HUDEP-2 (cell line): ENCODE measurements around the gene PRTN3.

Experiments used
- DNase-seq, 76 experiments: peaks; one replicate each; lab custom pipeline; 2025; ENCODE audit not compliant: unreplicated experiment in 76 of 76; lab: John Stamatoyannopoulos, UW

Gene PRTN3, protein sequence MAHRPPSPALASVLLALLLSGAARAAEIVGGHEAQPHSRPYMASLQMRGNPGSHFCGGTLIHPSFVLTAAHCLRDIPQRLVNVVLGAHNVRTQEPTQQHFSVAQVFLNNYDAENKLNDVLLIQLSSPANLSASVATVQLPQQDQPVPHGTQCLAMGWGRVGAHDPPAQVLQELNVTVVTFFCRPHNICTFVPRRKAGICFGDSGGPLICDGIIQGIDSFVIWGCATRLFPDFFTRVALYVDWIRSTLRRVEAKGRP

DNA sequence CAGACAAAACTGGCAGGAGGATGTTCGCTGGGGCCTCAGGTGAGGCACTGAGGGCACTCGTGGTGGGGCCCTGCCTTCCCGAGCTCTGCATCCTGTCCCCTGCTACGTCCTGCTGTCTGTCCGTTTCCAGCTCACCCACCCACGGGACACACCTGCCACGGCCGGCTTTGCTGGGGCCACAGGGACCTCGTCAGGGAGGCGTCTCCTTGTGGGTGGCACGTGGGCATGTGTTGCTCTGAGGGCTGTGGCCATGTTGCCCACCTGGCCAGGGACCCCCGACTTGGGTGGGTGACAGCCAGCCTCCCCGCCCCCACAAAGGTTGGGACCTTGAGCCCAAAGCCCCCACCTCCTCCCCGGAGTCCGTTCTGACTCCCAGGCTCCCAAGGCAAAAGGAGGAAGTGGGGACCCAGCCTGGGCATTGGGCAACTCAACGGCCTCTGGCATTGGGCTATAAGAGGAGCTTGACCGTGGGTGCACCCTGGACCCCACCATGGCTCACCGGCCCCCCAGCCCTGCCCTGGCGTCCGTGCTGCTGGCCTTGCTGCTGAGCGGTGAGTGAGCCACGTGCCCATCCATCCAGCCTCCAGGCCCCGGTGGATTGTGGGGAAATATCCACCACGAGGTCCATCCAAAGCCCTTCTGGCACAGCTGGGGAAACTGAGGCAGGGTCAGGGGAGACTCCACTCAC lies at the start of gene PRTN3:
Gene PRTN3 (plus strand): TSS at position 481 of the 688 bp plus-strand sequence. CDS start 10 bp downstream, at position 491.
- DNase-seq, result no peak

DNA sequence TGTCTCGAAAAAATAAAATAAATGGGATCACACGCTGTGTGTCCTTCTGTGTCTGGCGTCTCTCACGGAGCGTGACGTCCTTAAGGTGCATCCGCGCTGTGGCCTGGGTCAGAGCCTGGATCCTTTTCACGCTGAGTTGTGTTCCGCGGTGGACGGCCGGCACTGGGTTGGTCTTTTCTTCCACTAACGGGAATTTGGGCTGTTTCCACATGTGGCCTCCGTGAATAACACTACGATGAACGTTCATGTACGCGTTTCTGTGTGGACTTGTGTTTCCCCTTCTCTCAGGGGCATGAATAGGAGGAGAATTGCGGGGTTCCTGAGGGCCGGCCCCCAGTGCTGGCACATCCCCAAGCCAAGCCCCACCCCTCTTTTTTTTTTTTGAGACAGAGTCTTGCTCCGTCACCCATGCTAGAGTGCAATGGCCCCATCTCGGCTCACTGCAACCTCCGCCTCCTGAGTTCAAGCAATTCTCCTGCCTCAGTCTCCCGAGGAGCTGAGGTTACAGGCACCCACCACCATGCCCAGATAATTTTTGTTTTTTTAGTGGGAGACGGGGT lies 49.7 kb upstream of the PRTN3 start:
- DNase-seq, result no peak

DNA sequence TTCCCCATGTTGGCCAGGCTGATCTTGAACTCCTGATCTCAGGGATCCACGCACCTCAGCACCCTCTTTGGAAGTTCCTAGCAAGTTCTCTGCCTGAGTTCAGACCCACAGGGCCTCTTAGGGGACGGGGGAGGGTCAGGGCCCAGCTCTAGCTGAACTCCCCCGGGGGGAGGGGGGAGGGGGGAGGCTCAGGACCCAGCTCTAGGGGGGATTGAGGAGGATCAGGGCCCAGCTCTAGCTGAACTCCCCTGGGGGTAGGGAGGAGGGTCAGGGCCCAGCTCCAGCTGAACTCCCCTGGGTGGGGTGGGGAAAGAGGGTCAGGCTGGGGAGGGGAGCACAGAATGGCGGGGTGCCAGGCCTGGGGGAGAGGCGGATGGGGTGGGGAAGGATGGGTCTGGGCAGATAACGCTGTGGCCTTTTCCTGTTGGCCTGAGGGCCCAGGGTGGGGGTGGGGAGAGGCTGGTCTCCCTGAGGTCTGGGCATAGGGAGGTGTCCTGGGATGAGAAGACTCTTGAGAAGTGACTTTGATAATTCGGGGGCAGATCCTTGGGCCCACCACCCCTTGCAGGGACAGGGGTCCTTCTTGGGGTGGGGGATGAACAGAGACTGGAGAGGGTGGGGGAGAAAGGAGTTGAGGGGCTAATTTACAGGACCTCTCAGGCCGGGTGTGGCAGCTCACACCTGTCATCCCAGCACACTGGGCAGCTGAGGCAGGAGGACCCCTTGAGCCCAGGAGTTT lies 49.1 kb upstream of the PRTN3 start:
- peak in 69 of 76 experiments; percentile 41 to 97 (median 81) for DNase-seq

DNA sequence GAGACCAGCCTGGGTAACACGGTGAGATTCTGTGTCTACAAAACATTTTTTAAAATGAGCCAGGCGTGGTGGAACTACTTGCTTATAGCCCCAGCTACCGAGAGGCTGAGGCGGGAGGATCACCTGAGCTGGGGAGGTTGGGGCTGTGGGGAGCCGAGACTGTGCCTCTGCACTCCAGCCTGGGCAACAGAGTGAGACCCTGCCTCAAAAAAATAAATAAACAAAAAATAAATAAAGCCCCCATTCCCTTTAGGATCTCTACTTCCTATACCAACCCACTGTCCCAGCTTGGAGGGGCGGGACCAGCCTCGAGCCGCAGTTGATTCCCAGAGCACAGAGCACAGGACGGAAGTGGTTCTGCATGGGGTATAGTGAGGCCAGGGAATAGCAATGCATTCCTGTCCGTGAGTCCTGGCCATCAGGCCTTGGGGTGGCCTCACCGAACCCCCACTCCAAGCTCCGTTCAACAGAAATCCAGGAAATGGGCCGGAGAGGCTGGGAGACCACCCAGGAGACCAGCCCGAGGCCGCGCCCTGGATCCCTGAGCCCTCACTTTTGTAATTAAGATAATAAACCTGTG lies 48.4 kb upstream of the PRTN3 start:
- peak in 21 of 76 experiments; percentile 33 to 74 (median 50) for DNase-seq

DNA sequence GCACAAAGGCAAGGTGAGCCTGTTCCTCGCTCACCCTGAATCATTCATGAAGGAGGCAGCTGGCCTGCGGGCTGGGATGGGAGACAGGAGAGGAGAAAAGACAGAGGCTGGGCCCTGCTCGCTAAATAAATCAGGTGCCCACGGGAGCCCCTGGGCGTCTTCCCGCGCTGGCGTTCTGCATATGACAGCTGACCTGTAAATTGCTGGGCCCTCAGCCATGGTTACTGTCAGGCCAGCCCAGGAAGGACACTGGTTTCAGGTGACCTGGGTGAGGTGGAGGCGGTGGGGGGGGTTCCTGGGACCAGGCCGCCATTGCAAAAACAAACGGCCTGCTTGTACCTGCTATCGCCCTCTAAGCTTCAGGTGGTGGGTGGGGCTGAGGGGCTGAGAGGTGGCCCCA lies 47.0 kb upstream of the PRTN3 start:
- no peak for DNase-seq

DNA sequence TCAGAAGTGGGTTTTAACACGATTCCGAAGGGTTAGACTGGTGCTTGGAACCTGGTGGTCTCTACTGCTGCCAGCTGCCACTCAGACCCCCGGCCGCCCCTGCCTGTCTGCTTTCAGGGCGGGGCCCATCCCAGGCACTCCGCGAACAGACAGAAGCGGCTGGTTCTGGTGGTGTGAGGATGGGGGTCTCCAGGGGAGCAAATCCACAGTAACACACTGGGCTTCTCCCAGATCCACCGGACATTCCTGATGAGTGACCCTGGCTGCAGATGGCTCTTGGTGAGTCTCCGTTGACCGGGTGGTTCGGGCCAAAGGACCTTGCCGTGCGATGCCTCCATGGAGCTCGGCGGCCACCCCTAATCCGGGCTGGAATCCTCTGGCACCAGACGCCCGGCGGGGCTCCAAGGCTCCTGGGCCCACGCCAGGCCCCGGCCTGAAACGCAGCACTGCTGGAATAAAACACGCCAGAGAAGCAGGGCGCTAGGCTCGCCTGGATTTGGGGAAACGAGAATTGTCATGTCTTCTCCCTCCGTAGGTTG lies 45.7 kb upstream of the PRTN3 start:
- DNase-seq, result no peak

DNA sequence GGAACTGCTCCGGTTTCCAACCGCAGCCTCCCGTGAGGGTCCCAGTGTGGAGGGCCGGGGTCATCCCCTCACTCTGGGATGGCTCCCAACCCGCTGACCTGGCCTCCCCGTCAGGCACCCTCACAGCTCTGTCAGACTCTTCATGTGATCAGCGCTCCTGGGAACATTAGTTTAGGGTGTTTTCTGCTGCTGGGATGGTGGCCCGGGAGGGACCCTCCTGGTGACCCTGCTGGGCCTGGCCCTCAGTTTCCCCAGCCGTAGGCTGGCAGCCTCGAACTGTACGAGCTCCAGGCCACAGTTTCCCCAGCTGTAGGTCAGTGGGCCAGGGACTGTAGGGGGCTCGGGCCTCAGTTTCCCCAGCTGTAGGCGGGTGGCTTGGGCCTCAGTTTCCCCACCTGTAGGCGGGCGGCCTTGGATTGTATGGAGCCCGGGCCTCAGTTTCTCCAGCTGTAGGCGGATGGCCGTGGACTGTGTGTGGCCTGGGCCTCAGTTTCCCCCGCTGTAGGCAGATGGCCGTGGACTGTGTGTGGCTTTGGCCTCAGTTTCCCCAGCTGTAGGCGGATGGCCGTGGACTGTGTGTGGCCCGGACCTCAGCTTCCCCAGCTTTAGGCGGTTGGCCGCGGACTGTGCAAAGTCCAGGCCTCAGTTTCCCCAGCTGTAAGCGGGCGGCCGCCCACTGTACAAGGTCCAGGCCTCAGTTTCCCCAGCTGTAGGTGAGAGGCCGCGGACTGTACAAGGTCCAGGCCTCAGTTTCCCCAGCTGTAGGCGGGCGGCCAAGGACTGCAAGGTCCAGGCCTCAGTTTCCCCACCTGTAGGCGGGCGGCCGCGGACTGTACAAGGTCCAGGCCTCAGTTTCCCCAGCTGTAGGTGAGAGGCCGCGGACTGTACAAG lies 44.9 kb upstream of the PRTN3 start:
- no peak for DNase-seq

DNA sequence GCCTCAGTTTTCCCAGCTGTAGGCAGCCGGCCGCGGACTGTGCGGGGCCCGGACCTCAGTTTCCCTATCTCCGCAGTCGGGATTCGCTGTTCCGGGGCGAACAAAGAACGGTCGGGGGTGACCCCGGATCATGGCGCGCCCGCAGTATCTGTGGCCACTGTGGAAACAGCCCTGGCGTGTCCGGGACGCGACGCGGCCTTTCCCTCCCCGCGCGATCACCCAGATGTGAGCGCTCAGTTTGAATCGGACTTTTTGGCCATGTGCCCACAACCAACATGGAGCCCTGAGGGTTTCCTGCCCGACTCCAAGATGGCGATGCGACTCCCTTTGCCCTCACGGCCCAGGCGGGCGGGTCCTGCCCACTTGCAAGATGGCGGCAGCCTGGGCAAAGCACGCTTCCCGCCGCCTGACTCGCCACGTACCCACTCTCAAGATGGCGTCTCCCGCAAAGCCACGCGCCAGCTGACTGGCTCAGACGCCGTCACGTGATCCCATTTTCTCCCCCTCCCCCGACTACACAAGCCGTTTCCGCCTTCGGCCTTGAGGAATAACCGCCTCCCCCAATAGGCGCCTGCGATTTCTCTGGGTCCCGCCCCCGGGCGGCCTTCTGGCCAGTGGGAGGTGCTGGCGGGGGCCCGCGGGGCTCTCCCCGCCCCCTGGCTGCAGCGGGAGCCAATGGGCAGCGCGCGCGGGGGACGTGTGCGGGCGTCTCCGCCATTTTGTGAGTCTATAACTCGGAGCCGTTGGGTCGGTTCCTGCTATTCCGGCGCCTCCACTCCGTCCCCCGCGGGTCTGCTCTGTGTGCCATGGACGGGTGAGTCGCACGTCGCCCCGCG lies 43.9 kb upstream of the PRTN3 start, which contains the start of gene PTBP1:
Gene PTBP1 (plus strand): TSS at position 761 of the 836 bp plus-strand sequence. CDS start 46 bp downstream, at position 807.
- DNase-seq, result peak in 75 of 76 experiments; percentile 97 to 100 (median 100)

DNA sequence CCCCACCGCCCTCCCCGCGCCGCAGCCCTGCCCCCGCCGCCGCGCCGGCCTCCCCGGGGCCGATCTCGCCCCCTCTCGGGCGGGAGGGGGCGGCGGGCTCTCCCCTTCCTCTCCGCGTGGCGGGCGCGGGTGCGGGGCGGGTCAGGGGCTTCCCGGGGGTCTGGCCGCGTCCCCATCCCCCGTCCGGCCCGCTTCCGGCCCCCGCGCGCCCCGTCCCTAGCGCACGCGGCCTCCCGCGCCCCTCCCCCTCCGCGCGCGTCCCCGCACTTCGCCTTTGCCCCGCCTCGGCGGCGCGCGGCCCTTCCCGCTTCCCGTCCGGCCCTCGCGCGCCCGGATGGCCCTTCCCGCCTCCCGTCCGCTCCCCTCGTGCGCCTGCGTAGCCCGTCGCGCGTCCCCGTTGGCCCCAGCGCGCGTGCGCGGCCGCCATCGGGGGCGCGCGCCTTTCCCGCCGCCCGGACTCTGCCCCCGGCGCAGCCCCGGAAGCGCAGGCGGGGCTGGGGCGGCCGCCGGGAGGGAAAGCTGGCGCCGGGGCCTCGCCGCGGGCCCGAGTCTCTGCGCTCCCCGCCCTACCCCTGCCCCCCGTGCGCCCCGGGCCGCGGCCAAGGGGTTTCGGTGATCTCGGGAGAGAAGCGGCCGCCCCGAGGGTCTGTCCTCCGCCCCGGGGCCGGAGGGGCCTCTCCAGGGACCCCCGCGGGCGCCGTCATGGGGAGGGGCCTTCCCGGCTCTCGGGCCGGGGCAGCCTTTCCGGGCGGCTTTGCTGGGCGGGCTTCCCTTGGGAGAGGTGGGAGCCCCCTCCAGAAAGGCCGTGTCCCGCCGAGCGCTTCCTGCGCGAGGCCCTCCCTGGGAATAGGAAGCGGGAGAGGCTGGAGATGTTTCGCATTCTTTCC lies 43.0 kb upstream of the PRTN3 start:
- DNase-seq, result peak in 71 of 76 experiments; percentile 28 to 92 (median 88)

DNA sequence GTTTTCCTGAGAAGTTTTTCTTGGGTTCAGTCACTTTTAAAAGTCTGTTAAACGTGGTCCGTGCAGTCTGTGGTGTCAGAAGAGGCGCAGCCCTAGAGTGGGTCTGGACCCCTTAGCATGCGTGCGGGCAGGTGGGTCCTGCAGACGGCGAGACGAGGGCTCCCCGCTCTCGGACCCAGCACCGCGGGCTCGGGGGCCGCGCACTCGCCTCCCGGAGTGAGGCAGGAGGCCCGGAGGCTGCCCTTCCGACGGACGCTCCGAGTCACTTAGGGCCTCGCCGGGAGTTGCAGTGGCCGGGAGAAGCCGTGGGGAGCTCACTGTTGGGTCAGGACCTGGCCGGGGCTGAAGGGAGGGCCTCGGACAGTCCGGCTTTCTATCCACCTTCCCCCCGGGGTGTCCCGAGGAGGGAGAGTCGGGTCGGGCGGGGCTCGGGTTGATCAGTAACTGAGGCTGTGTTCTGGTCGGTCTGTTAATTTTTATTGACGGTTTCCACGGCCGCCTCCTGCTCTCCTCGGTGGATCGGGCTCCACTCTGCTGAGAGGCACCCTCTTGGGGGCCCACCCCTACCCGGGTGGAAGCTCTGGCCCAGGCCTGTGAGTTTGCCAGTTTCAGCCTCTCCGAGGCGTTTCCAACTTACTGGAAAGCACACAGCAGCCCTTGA lies 42.3 kb upstream of the PRTN3 start:
- DNase-seq, result peak in 15 of 76 experiments; percentile 26 to 58 (median 44)

DNA sequence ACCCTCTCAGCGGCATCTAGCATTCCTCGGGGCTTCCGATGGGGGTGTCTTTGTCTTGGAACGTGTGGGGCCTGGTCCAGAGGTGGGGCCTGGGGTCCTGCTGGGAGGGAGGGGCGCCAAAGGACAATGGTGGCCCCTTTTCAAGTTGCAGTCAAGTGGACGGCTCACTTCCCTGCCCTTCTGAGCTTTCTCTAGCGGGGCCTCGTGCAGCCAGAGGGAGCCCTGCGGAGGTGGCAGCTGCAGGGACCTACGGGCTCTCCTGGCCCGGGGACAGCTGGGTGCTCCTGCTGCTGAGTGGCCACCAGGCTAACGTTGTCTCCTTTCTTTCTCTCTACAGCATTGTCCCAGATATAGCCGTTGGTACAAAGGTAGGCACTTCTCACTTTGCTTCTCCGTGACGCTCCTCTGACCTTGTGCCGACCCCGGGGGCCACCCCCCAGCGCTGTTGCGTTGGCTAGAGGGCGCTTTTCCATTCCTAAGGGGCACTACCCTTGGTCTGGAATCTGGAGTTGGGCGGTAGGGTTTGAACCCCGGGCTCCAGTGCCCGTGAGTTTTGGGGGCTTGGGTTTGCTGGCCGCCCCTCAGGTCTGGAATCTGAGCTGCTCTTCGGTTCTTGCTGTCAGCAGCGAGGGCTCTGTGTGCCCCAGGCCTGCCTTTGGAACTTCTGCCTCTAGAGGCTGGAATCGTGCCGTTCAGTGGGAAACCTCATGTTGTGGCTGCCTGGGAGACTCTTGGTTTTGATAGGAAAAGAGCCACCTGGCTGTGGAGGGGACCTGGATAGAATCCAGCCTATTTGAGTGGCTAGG lies 41.5 kb upstream of the PRTN3 start:
- DNase-seq, result peak in 34 of 76 experiments; percentile 25 to 63 (median 44)

DNA sequence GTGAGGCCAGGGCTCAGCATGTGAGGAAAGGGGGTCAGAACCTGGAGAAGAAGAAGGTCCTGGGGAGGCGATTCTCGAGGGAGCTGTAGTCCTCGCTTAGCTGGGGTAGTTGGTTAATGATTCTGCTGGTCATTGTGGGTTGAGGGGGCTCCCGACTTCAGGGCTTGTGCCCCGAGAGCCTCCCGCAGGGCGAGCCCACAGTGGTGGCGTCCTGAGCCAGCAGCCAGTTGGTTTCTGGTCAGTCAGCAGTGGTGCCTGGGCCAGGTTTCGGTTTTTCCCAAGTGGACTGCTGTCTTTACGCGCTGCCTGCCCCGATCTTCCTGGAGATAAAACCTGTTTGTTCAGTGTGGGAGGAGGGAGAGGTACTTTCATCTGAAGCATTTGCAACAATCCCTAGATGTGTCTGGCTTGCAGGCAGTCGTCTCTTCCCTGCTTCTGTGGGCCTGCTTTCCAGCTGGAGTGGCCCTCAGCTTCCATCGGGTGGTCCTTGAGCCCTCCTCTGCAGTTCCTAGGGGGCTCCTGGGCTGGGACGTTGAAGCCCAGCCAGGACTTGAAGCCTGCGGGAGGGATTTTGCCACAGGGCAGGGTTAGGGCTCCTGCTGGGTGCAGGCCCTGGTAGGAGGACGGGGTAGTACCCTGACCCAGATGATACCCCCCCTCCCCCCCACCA lies 40.3 kb upstream of the PRTN3 start:
- peak in 15 of 76 experiments; percentile 18 to 54 (median 37) for DNase-seq

DNA sequence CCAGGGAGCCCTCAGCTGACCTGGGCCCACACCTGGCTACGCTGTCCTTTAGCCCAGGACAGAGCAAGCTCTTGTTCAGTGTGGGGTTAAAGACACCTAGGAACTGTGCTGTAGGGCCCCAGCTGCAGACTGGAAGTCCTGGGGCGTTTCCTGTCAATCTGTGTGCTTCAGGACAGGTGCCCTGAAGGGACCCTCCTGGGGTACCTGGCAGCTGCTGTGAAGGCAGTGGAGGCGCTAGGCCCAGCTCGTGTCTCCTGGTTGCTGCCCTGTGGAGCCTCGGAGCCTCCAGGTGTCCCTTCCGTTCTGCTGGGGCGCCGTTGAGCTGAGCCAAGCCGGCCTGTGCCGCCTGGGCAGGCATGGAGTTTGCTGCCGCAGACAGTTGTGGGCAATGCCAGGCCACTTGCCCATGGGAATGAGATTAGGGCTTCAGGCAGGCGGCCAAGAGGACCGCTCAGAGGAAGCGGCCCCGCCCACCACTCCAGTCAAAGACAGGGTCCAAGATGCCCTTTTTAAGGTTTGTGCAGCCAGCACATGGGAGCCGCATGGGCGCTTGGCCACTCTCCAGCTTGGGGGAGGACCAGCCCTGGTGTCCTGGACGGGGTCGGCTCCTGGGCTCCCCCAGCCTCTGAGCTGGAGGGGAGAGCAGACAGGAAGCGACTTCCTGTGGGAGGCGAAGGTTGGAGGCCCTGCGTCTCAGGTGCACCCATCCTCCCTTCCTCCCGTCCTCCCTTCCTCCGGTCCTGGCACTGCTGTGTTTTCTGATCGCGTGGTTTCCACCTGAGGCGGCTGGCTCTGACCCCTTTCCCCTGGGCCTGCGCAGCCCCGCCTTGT lies 39.6 kb upstream of the PRTN3 start:
- DNase-seq, result peak in 68 of 76 experiments; percentile 42 to 92 (median 80)

DNA sequence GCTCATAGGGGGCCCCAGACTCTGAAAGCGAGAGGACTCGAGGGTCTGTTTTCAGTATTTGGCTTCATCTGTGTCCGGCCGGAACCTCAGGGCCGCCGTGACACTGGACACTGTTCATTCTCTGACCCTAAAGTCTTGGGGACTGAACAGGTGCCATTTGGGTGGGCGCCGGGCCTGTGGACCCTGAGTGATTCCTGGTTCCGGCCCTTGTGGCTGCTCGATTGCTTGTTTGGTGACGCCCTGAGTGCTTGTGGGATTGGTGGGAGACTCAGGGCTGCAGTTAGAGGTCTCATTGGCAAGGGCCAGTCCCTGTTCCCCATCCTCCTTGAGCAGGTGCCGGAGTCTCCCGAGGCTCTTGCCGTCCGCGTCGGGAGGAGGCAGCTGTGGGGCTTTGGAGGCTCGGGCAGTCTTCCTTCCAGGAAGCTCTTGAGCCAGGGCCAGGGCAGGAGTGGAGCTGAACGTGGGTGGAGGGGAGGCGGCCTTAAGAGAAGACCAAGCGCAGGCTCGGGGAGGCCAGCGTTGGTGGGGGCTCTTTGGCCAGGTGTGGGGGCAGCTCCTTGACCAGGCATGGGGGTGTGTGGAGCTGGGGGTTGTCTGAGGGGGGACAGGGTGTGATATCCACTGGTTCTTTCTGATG lies 38.8 kb upstream of the PRTN3 start:
- no peak for DNase-seq
